ENCODE data around the gene PROM1.

The PROM1 gene

GRCh38 chr4:16066586-16067128 is 17.2 kb downstream of the PROM1 start:
- no peak for TF ChIP-seq CTCF (conservative IDR thresholded peaks at IDR 0.05)
- no peak overlapping the region for H3K27ac ChIP-seq

GRCh38 chr4:16065066-16065465 is 18.8 kb downstream of the PROM1 start:
- no peak overlapping the region for H3K27ac ChIP-seq
- no peak for TF ChIP-seq CTCF (conservative IDR thresholded peaks at IDR 0.05)

- TF ChIP-seq CTCF (conservative IDR thresholded peaks at IDR 0.05), result no peak
- no peak overlapping the region for H3K27ac ChIP-seq
These were observed 21.2 kb downstream of the PROM1 start for GRCh38 chr4:16062601-16063000.

GRCh38 chr4:16056681-16057385 is 27.0 kb downstream of the PROM1 start:
- peak overlapping the region; percentile 85 for H3K27ac ChIP-seq
- no peak for TF ChIP-seq CTCF (conservative IDR thresholded peaks at IDR 0.05)

GRCh38 chr4:16055873-16056272 is 27.9 kb downstream of the PROM1 start:
- H3K27ac ChIP-seq, result peak overlapping the region; percentile 85
- no peak for TF ChIP-seq CTCF (conservative IDR thresholded peaks at IDR 0.05)

GRCh38 chr4:16055471-16055870 is 28.4 kb downstream of the PROM1 start:
- H3K27ac ChIP-seq, result peak overlapping the region; percentile 85; the same call in 1 of the 2 replicates
- no peak for TF ChIP-seq CTCF (conservative IDR thresholded peaks at IDR 0.05)

- no peak for TF ChIP-seq CTCF (conservative IDR thresholded peaks at IDR 0.05)
- no peak overlapping the region for H3K27ac ChIP-seq
These were observed 30.9 kb downstream of the PROM1 start for GRCh38 chr4:16052939-16053338.

Data from VCaP (cell line).